ENCODE results near the gene FLCN.

The FLCN gene

DNA sequence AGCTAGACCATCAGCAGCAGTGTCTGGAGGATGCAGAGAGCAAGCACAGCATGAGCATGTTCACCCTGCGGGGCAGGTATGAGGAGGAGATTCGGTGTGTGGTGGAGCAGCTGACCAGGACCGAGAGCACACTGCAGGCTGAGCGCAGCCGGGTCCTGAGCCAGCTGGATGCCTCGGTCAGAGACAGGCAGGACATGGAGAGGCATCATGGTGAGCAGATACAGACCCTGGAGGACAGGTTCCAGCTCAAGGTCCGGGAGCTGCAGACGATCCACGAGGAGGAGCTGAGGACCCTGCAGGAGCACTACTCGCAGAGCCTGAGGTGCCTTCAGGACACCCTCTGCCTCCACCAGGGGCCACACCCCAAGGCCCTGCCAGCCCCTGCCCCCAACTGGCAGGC is 69.6 kb downstream of the FLCN start:
- DNase-seq (ENCODE audit: low read depth, low spot score): no peak
- in situ Hi-C loops (cut with HindIII; ENCODE audit: low sequenced_read_pairs): no loop called here
- TF ChIP-seq, protein P1, sequence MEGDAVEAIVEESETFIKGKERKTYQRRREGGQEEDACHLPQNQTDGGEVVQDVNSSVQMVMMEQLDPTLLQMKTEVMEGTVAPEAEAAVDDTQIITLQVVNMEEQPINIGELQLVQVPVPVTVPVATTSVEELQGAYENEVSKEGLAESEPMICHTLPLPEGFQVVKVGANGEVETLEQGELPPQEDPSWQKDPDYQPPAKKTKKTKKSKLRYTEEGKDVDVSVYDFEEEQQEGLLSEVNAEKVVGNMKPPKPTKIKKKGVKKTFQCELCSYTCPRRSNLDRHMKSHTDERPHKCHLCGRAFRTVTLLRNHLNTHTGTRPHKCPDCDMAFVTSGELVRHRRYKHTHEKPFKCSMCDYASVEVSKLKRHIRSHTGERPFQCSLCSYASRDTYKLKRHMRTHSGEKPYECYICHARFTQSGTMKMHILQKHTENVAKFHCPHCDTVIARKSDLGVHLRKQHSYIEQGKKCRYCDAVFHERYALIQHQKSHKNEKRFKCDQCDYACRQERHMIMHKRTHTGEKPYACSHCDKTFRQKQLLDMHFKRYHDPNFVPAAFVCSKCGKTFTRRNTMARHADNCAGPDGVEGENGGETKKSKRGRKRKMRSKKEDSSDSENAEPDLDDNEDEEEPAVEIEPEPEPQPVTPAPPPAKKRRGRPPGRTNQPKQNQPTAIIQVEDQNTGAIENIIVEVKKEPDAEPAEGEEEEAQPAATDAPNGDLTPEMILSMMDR (IDR thresholded peaks at IDR 0.05; ENCODE audit: low read depth, low read length): no peak
- no peak overlapping the region for H3K4me3 ChIP-seq (ENCODE audit: low read depth, low read length)

DNA sequence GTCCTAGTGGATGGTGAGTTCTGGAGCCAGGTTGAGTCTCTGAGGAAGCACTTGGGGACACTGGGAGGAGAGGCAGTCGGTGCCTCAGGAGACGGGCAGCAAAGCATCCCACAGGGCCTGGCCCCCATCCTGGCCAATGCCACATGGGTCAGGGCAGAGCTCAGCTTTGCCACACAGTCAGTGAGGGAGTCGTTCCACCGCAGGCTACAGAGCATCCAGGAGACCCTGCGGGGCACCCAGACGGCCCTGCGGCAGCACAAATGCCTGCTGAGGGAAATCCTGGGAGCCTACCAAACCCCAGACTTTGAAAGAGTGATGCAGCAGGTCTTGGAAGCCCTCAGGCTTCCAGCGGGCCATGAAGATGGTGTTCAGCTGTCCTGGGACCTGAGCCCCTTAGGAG is 70.5 kb downstream of the FLCN start:
- no peak overlapping the region for H3K4me3 ChIP-seq (ENCODE audit: low read depth, low read length)
- TF ChIP-seq, protein P1 (IDR thresholded peaks at IDR 0.05; ENCODE audit: low read depth, low read length): no peak
- in situ Hi-C loops (cut with HindIII; ENCODE audit: low sequenced_read_pairs): no loop called here
- no peak for DNase-seq (ENCODE audit: low read depth, low spot score)

DNA sequence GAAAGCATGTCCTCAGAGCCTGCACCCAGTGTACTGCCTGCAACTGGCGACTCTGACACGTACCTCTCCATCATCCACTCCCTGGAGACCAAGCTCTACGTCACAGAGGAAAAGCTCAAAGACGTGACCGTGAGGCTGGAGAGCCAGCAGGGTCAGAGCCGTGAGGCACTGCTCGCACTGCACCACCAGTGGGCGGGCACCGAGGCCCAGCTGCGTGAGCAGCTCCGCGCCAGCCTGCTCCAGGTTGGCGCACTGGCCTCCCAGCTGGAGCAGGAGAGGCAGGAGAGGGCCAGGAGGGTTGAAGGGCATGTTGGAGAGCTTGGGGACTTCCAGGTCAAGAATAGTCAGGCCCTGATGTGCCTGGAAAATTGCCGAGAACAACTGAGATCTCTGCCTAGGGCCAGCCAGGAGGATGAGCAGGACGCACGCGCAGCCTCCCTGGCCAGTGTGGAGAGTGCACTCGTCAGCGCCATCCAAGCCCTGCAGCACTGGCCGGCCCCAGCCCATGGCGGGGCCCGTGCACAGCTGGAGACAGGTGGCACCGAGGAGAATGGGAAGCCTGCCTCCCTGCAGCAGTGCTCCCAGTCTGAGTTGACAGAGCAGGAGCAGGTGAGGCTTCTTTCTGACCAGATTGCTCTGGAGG is 71.2 kb downstream of the FLCN start:
- H3K4me3 ChIP-seq (ENCODE audit: low read depth, low read length): no peak overlapping the region
- in situ Hi-C loops (cut with HindIII; ENCODE audit: low sequenced_read_pairs): no loop called here
- TF ChIP-seq, protein P1 (IDR thresholded peaks at IDR 0.05; ENCODE audit: low read depth, low read length): no peak
- DNase-seq (ENCODE audit: low read depth, low spot score): no peak

GRCh38 chr17:17164676-17165075 is 72.3 kb downstream of the FLCN start:
- TF ChIP-seq, protein P1 (IDR thresholded peaks at IDR 0.05; ENCODE audit: low read depth, low read length): no peak
- in situ Hi-C loops (cut with HindIII; ENCODE audit: low sequenced_read_pairs): no loop called here
- no peak overlapping the region for H3K4me3 ChIP-seq (ENCODE audit: low read depth, low read length)
- no peak for DNase-seq (ENCODE audit: low read depth, low spot score)

DNA sequence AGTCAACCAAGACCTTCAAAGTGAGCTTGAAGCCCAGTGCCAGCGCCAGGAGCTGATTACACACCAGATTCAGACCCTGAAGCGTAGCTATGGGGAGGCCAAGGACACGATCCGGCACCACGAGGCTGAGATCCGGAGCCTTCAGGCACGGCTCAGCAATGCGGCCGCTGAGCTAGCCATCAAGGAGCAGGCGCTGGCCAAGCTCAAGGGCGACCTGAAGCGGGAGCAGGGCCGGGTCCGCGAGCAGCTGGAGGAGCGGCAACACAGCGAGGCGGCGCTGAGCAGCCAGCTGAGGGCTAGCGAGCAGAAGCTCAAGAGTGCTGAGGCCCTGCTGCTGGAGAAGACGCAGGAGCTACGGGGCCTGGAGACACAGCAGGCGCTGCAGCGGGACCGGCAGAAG is 72.8 kb downstream of the FLCN start:
- H3K4me3 ChIP-seq (ENCODE audit: low read depth, low read length): no peak overlapping the region
- TF ChIP-seq, protein P1 (IDR thresholded peaks at IDR 0.05; ENCODE audit: low read depth, low read length): no peak
- DNase-seq (ENCODE audit: low read depth, low spot score): no peak
- in situ Hi-C loops (cut with HindIII; ENCODE audit: low sequenced_read_pairs): no loop called here

Measured in astrocyte of the spinal cord (primary cell).